Measurements from ENCODE around the gene MYLK. TPM values are rescaled to one million over a fixed set of nuclear protein-coding genes. Genes with fewer than 3 reads are reported as not detected.

The MYLK gene
- total and polyA plus RNA-seq, 9 of the 15 experiments (the other 6 are each of a cell fraction or from before 2014, with no cell fraction given), result 0.11 to 0.53 (median 0.18) TPM; not detected in 2

GRCh38 chr3:123750659-123751420 lies 133.3 kb downstream of the MYLK start:
- WGBS (ENCODE audit: insufficient coverage, low coverage, missing lambda C conversion rate), result 0% methylated on average over 3 of the region's 3 CpGs
- BruUV-seq (replicated peaks), result no TSS peak
- no peaks in the 10 kb centered on the region for H3K9me1 ChIP-seq (ENCODE audit: control insufficient read depth, insufficient read depth, low read length)
- DNase-seq (ENCODE audit: extremely low read depth in 1 of 4, low spot score in 3 of 4) (no peak), FAIRE-seq (no peak), ATAC-seq (no peak)
- no peak overlapping the region for H3K9ac ChIP-seq (ENCODE audit: insufficient read depth in 1 of 2, low read depth in 2 of 2, low read length in 2 of 2)
- POLR2A ChIA-PET, result no interaction called here
- no peaks in the 10 kb centered on the region for H4K20me1 ChIP-seq (replicated peaks; ENCODE audit: control insufficient read depth, insufficient read depth, low read length)
- peaks cover 0 to 3% of the 10 kb centered on the region in 2 experiments; a peak in 1 of 5 replicates for H3K27me3 ChIP-seq (ENCODE audit: control insufficient read depth in 2 of 2, insufficient read depth in 2 of 2, low read length in 2 of 2)
- no peak overlapping the region for H2AFZ ChIP-seq (ENCODE audit: low read depth, low read length)
- no peaks in the 10 kb centered on the region for H3K4me1 ChIP-seq (replicated peaks in 1 of 2; ENCODE audit: control insufficient read depth in 2 of 2, insufficient read depth in 2 of 2, low read length in 2 of 2)
- H3K27ac ChIP-seq (ENCODE audit: extremely low read depth, low read depth, low read length), result no peak overlapping the region
- intact Hi-C loops (cut with micrococcal nuclease), result no loop called here
- in situ Hi-C loops (cut with MboI), result no loop called here
- no peaks in the 10 kb centered on the region for H3K36me3 ChIP-seq (ENCODE audit: control insufficient read depth, insufficient read depth, low read length)
- CTCF ChIA-PET (ENCODE audit: low intra/inter-chr PET ratio), result no interaction called here
- no peaks in the 10 kb centered on the region for H3K9me3 ChIP-seq (replicated peaks; ENCODE audit: control insufficient read depth, insufficient read depth, low read depth, low read length)
- no peak overlapping the region for H3K4me2 ChIP-seq (ENCODE audit: insufficient read depth, low read length)
- no peak overlapping the region for H3K4me3 ChIP-seq
- no peaks in the 10 kb centered on the region for H3K79me2 ChIP-seq (ENCODE audit: control insufficient read depth, insufficient read depth, low read length)
- no peak for TF ChIP-seq ZNF444 (CRISPR knock-in tag; IDR thresholded peaks at IDR 0.05)
- TF ChIP-seq, protein P1, sequence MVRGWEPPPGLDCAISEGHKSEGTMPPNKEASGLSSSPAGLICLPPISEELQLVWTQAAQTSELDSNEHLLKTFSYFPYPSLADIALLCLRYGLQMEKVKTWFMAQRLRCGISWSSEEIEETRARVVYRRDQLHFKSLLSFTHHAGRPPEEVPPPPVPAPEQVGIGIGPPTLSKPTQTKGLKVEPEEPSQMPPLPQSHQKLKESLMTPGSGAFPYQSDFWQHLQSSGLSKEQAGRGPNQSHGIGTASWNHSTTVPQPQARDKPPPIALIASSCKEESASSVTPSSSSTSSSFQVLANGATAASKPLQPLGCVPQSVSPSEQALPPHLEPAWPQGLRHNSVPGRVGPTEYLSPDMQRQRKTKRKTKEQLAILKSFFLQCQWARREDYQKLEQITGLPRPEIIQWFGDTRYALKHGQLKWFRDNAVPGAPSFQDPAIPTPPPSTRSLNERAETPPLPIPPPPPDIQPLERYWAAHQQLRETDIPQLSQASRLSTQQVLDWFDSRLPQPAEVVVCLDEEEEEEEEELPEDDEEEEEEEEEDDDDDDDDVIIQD (CRISPR knock-in tag; IDR thresholded peaks at IDR 0.05), result no peak
- TF ChIP-seq KDM4B (IDR thresholded peaks at IDR 0.05; ENCODE audit: borderline replicate concordance in 2 of 2, low read depth in 1 of 2), result no peak
- no peak for TF ChIP-seq CCNT2 (IDR thresholded peaks at IDR 0.05; ENCODE audit: borderline replicate concordance, extremely low read depth, insufficient read length, low read depth, low read length)
- TF ChIP-seq RBM22 (IDR thresholded peaks at IDR 0.05; ENCODE audit: low read depth, low read length, poor library complexity, severe bottlenecking), result no peak
- TF ChIP-seq MYC (IDR thresholded peaks at IDR 0.05; ENCODE audit: low read depth, low read length), result no peak
- no peak for TF ChIP-seq MYC (CRISPR knock-in tag; IDR thresholded peaks at IDR 0.05; ENCODE audit: borderline replicate concordance, low read depth)
- TF ChIP-seq ZNF75A (CRISPR knock-in tag; IDR thresholded peaks at IDR 0.05), result no peak
- no peak for TF ChIP-seq ZNF740 (CRISPR knock-in tag; IDR thresholded peaks at IDR 0.05)
- TF ChIP-seq ZNF740 (tag; IDR thresholded peaks at IDR 0.05), result no peak
- no peak for TF ChIP-seq PHB2 (IDR thresholded peaks at IDR 0.05; ENCODE audit: low read depth)
- TF ChIP-seq MAFF (IDR thresholded peaks at IDR 0.05; ENCODE audit: low read length), result no peak
- no peak for TF ChIP-seq HMG20B (CRISPR knock-in tag; IDR thresholded peaks at IDR 0.05)
- TF ChIP-seq, protein P2, sequence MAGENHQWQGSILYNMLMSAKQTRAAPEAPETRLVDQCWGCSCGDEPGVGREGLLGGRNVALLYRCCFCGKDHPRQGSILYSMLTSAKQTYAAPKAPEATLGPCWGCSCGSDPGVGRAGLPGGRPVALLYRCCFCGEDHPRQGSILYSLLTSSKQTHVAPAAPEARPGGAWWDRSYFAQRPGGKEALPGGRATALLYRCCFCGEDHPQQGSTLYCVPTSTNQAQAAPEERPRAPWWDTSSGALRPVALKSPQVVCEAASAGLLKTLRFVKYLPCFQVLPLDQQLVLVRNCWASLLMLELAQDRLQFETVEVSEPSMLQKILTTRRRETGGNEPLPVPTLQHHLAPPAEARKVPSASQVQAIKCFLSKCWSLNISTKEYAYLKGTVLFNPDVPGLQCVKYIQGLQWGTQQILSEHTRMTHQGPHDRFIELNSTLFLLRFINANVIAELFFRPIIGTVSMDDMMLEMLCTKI (IDR thresholded peaks at IDR 0.05; ENCODE audit: partially characterized antibody), result no peak
- no peak for TF ChIP-seq MAFG (tag; conservative IDR thresholded peaks at IDR 0.05)
- no peak for TF ChIP-seq ZC3H4 (CRISPR knock-in tag; IDR thresholded peaks at IDR 0.05; ENCODE audit: borderline replicate concordance)
- TF ChIP-seq, protein P3, sequence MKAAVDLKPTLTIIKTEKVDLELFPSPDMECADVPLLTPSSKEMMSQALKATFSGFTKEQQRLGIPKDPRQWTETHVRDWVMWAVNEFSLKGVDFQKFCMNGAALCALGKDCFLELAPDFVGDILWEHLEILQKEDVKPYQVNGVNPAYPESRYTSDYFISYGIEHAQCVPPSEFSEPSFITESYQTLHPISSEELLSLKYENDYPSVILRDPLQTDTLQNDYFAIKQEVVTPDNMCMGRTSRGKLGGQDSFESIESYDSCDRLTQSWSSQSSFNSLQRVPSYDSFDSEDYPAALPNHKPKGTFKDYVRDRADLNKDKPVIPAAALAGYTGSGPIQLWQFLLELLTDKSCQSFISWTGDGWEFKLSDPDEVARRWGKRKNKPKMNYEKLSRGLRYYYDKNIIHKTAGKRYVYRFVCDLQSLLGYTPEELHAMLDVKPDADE (conservative IDR thresholded peaks at IDR 0.05; ENCODE audit: control insufficient read depth, low read depth, low read length), result no peak

Measured in K562 (cell line).